Activated CD4-positive, alpha-beta memory T cell treated with anti-CD3 and anti-CD28 coated beads for 36 hours (primary cell): ENCODE measurements around the gene IRF7. TPM values are rescaled to one million over a fixed set of nuclear protein-coding genes. Genes with fewer than 3 reads are reported as not detected.
"Not testable (repeated sequence)": the region's sequence is repeated elsewhere in the genome, so short reads cannot be mapped to it uniquely, and the experiment has no call there.

ENCODE experiments used
- CTCF ChIA-PET: fragments of 350-600 bp; sonication (Branson Sonifier 250); formaldehyde crosslinking; loops from one replicate; lab custom pipeline; 2021; ENCODE audit warnings: antibody characterized with exemption, inconsistent platforms; lab: Charles Lee
- POLR2A ChIA-PET: fragments of 350-600 bp; sonication (Branson Sonifier 250); formaldehyde crosslinking; loops from one replicate; lab custom pipeline; 2021; ENCODE audit warnings: antibody characterized with exemption; lab: Charles Lee
- DNase-seq: peaks from one replicate; pipeline ENCODE4 v3.0.0-alpha.2; 2020
- H3K27ac Mint-ChIP-seq: one replicate; pipeline ENCODE4 v1.8.0; 2021; ENCODE audit warnings: mixed read lengths
- H3K27me3 Mint-ChIP-seq: one replicate; pipeline ENCODE4 v1.8.0; 2021; ENCODE audit warnings: mixed read lengths
- H3K36me3 Mint-ChIP-seq: one replicate; pipeline ENCODE4 v1.8.0; 2021; ENCODE audit warnings: mixed read lengths
- H3K4me1 Mint-ChIP-seq: one replicate; pipeline ENCODE4 v1.8.0; 2021; ENCODE audit warnings: low read depth, mixed read lengths
- H3K4me3 Mint-ChIP-seq: one replicate; pipeline ENCODE4 v1.8.0; 2021; ENCODE audit warnings: mild to moderate bottlenecking, mixed read lengths
- H3K9me3 Mint-ChIP-seq: one replicate; pipeline ENCODE4 v1.8.0; 2021; ENCODE audit warnings: mixed read lengths
- intact Hi-C: fragments of 100-400 bp; cut with micrococcal nuclease; formaldehyde crosslinking; loops from one replicate; pipeline ENCODE4 v1.15.1; 2023
- total RNA-seq, 2 experiments: library from RNA; stranded (reverse); gene quantifications; one replicate each; pipeline ENCODE4 v1.2.3, GENCODE V29; 2021

IRF7 gene
- total RNA-seq, 2 experiments from 2014 or later, result 79.9 to 80.7 TPM

GRCh38 chr11:578276-579035 lies 37.3 kb downstream of the IRF7 start:
- peaks cover 10% of the 10 kb centered on the region for H3K36me3 Mint-ChIP-seq
- peaks cover 47% of the 10 kb centered on the region for H3K4me1 Mint-ChIP-seq
- POLR2A ChIA-PET, result no interaction called here
- no peak overlapping the region for H3K27ac Mint-ChIP-seq
- no peak for DNase-seq
- peak overlapping the region; percentile 87 for H3K4me3 Mint-ChIP-seq
- H3K9me3 Mint-ChIP-seq, result no peaks in the 10 kb centered on the region
- peaks cover 5% of the 10 kb centered on the region for H3K27me3 Mint-ChIP-seq
- intact Hi-C loops, result loop anchor here (5.0 kb wide), 1 partner anchor 39 kb away; the partner anchor contains the start of gene IRF7
- CTCF ChIA-PET, result interaction anchor here (0.7 to 1.5 kb wide), 3 partner anchors 19 to 357 kb away, joined by 4 read pairs; no protein-coding TSS in a partner anchor

GRCh38 chr11:577611-577894 lies 38.2 kb downstream of the IRF7 start:
- ChIA-PET POLR2A (interaction anchor here (0.6 to 0.7 kb wide), 2 partner anchors 11 to 39 kb away, joined by 4 to 5 read pairs; no protein-coding TSS in a partner anchor), CTCF (interaction anchor here (0.8 to 1.5 kb wide), 3 partner anchors 18 to 58 kb away, joined by 3 to 4 read pairs (median 4); no protein-coding TSS in a partner anchor)
- peak overlapping the region; percentile 79 for H3K27ac Mint-ChIP-seq
- peaks cover 47% of the 10 kb centered on the region for H3K4me1 Mint-ChIP-seq
- peaks cover 10% of the 10 kb centered on the region for H3K36me3 Mint-ChIP-seq
- intact Hi-C loops, result loop anchor here (2.0 to 5.0 kb wide), 2 partner anchors 40 to 41 kb away; partner anchors contain the start of genes IRF7 and LRRC56
- peak overlapping the region; percentile 87 for H3K4me3 Mint-ChIP-seq
- H3K27me3 Mint-ChIP-seq, result peaks cover 5% of the 10 kb centered on the region
- H3K9me3 Mint-ChIP-seq, result no peaks in the 10 kb centered on the region
- DNase-seq, result no peak

GRCh38 chr11:576811-577610 lies 38.7 kb downstream of the IRF7 start:
- H3K36me3 Mint-ChIP-seq, result peaks cover 10% of the 10 kb centered on the region
- DNase-seq, result no peak
- ChIA-PET POLR2A (interaction anchor here (0.6 to 1.4 kb wide), 4 partner anchors 10 to 39 kb away, joined by 3 to 5 read pairs (median 4); partner anchors contain the start of gene IRF7), CTCF (interaction anchor here (0.8 to 1.5 kb wide), 2 partner anchors 22 to 58 kb away, joined by 3 to 4 read pairs; no protein-coding TSS in a partner anchor)
- H3K27me3 Mint-ChIP-seq, result peaks cover 5% of the 10 kb centered on the region
- no peaks in the 10 kb centered on the region for H3K9me3 Mint-ChIP-seq
- intact Hi-C loops, result loop anchor here (1.0 to 5.0 kb wide), 3 partner anchors 17 to 40 kb away; partner anchors contain the start of genes IRF7, LMNTD2, LRRC56 and RASSF7
- H3K4me1 Mint-ChIP-seq, result peaks cover 47% of the 10 kb centered on the region
- H3K27ac Mint-ChIP-seq, result peak overlapping the region; percentile 79
- peak overlapping the region; percentile 87 for H3K4me3 Mint-ChIP-seq

GRCh38 chr11:575996-576768 lies 39.6 kb downstream of the IRF7 start, which contains the start of gene PHRF1:
Gene PHRF1 (plus strand): TSS chr11:576470. CDS start chr11:581513, 5,043 bp downstream.
- H3K36me3 Mint-ChIP-seq, result peaks cover 5% of the 10 kb centered on the region
- ChIA-PET CTCF (interaction anchor here (0.9 to 1.6 kb wide), 7 partner anchors 16 to 147 kb away, joined by 3 to 6 read pairs (median 4); partner anchors contain the start of genes DEAF1 and TMEM80), POLR2A (interaction anchor here (0.7 to 1.4 kb wide), 12 partner anchors 10 to 233 kb away, joined by 3 to 6 read pairs (median 4); partner anchors contain the start of genes IRF7 and LRRC56)
- H3K27ac Mint-ChIP-seq, result peak within 1 kb of the TSS; percentile 98
- H3K9me3 Mint-ChIP-seq, result no peaks in the 10 kb centered on the region
- peaks cover 45% of the 10 kb centered on the region for H3K4me1 Mint-ChIP-seq
- DNase-seq, result peak; percentile 95
- peaks cover 5% of the 10 kb centered on the region for H3K27me3 Mint-ChIP-seq
- peak within 1 kb of the TSS; percentile 87 for H3K4me3 Mint-ChIP-seq
- intact Hi-C loops, result loop anchor here (1.0 to 5.0 kb wide), 5 partner anchors 16 to 119 kb away; partner anchors contain the start of genes DEAF1, IRF7, LMNTD2 and LRRC56

DNA sequence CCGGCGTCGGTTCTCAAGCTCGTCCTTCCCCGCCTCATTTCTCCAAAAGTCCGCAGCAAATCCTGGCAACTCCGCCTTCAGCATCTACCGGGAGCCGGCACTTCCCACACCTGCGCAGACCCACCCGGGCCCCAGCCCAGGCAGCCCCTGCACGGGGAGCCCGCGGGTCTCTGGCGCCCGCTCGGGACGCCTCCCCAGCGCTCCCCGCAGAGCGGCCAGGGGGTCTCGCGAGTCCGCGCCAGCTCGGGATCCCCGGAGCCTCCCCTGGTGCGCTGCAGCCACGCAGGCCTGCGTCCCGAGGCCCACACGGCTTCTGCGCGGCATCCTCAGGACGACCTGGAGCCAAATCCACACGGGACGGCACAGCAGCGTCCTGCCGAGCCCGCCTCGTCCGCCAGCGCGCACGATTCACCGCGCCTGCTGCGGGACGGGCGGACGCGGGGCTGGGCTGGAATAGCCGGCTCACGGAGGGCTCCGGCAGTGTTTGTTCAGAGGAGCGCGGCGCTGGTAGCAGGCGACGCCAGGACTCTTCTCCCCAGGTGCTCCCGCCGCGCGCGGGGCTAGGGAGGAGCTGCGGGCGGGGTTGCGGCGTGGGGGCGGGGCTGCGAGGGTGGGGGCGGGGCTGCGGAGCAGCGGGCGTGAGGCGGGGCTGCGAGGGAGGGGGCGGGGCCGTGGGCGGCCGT lies 40.3 kb downstream of the IRF7 start:
- intact Hi-C loops, result loop anchor here (1.0 to 5.0 kb wide), 3 partner anchors 42 to 120 kb away; partner anchors contain the start of genes DEAF1, IRF7, RNH1 and TMEM80
- DNase-seq, result no peak
- no peaks in the 10 kb centered on the region for H3K9me3 Mint-ChIP-seq
- peaks cover 5% of the 10 kb centered on the region for H3K27me3 Mint-ChIP-seq
- ChIA-PET POLR2A (interaction anchor here (0.7 to 1.4 kb wide), 12 partner anchors 9 to 234 kb away, joined by 3 to 6 read pairs (median 4); partner anchors contain the start of genes IRF7 and LRRC56), CTCF (interaction anchor here (0.9 to 1.6 kb wide), 7 partner anchors 16 to 147 kb away, joined by 3 to 6 read pairs (median 4); partner anchors contain the start of genes DEAF1 and TMEM80)
- peak overlapping the region; percentile 83 for H3K4me3 Mint-ChIP-seq
- H3K36me3 Mint-ChIP-seq, result peaks cover 5% of the 10 kb centered on the region
- peak overlapping the region; percentile 65 for H3K27ac Mint-ChIP-seq
- H3K4me1 Mint-ChIP-seq, result peaks cover 43% of the 10 kb centered on the region

- ChIA-PET POLR2A (interaction anchor here (1.2 kb wide), 1 partner anchor 152 kb away, joined by 5 read pairs; no protein-coding TSS in a partner anchor), CTCF (interaction anchor here (1.1 to 1.6 kb wide), 4 partner anchors 20 to 144 kb away, joined by 4 to 6 read pairs (median 5); partner anchors contain the start of genes DEAF1 and TMEM80)
- no peak for DNase-seq
- Mint-ChIP-seq H3K4me1 (peaks cover 38% of the 10 kb centered on the region), H3K27ac (peak overlapping the region; percentile 65), H3K9me3 (no peaks in the 10 kb centered on the region), H3K27me3 (peaks cover 5% of the 10 kb centered on the region), H3K4me3 (peak overlapping the region; percentile 83), H3K36me3 (peaks cover 4% of the 10 kb centered on the region)
- intact Hi-C loops, result loop anchor here (1.0 to 5.0 kb wide), 3 partner anchors 43 to 121 kb away; partner anchors contain the start of genes DEAF1, IRF7, RNH1 and TMEM80
These were observed 41.0 kb downstream of the IRF7 start for GRCh38 chr11:574632-575312.

GRCh38 chr11:574031-574570 lies 41.6 kb downstream of the IRF7 start:
- peak overlapping the region; percentile 83 for H3K4me3 Mint-ChIP-seq
- H3K36me3 Mint-ChIP-seq, DNase-seq, H3K27me3 Mint-ChIP-seq, H3K27ac Mint-ChIP-seq, H3K9me3 Mint-ChIP-seq, POLR2A ChIA-PET, CTCF ChIA-PET: not testable (repeated sequence)
- H3K4me1 Mint-ChIP-seq, result peaks cover 32% of the 10 kb centered on the region
- intact Hi-C loops, result loop anchor here (2.0 kb wide), 1 partner anchor 67 kb away; the partner anchor contains the start of gene RNH1

GRCh38 chr11:573146-573759 lies 42.5 kb downstream of the IRF7 start:
- ChIA-PET CTCF (no interaction called here), POLR2A (no interaction called here)
- Mint-ChIP-seq H3K36me3 (peaks cover 4% of the 10 kb centered on the region), H3K9me3 (no peaks in the 10 kb centered on the region), H3K27ac (no peak overlapping the region), H3K4me1 (peaks cover 25% of the 10 kb centered on the region), H3K4me3 (no peak overlapping the region), H3K27me3 (peaks cover 5% of the 10 kb centered on the region)
- no peak for DNase-seq
- intact Hi-C loops, result no loop called here

DNA sequence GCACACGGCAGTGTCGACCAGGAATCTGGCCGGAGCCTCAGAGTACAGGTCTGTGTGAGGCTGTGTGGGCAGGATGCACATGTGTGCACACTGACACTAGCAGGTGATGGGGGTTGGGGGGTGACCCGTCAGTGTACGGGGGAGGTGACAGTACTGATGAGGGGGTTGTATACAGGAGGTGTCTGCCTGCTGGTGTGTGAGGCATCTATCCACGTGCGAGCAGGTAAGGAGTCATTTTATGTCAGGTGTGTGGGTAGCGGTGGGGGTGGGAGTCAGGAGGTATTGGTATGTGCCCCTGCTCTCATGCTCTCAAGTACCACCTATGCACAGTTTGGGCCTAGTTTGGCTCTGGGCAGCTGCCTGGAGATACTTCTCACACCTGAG lies 44.0 kb downstream of the IRF7 start:
- Mint-ChIP-seq H3K4me3 (no peak overlapping the region), H3K9me3 (no peaks in the 10 kb centered on the region), H3K4me1 (peaks cover 18% of the 10 kb centered on the region), H3K27ac (no peak overlapping the region), H3K36me3 (peaks cover 2% of the 10 kb centered on the region), H3K27me3 (peaks cover 5% of the 10 kb centered on the region)
- ChIA-PET POLR2A (no interaction called here), CTCF (no interaction called here)
- intact Hi-C loops, result no loop called here
- DNase-seq, result no peak
